Testis (tissue), 3 donors: ENCODE measurements around the gene TBC1D5. TPM values are rescaled to one million over a fixed set of nuclear protein-coding genes. Genes with fewer than 3 reads are reported as not detected.

Experiments used
- DNase-seq: peaks from one replicate; pipeline ENCODE4 v3.0.0-alpha.2; 2019
- H3K27ac ChIP-seq, 2 donors: fragments of 200-600 bp; sonication (generic); one replicate each; pipeline ENCODE4 v1.5.1; 2019
- H3K27me3 ChIP-seq: fragments of 200-600 bp; sonication (generic); one replicate; pipeline ENCODE4 v1.5.1; 2019
- H3K36me3 ChIP-seq: fragments of 200-600 bp; sonication (generic); one replicate; pipeline ENCODE4 v1.5.1; 2017; ENCODE audit warnings: low read depth; ENCODE audit errors: missing control alignments
- H3K4me1 ChIP-seq: fragments of 200-600 bp; sonication (generic); one replicate; pipeline ENCODE4 v1.5.1; 2019
- H3K4me3 ChIP-seq, 2 donors: fragments of 200-600 bp; sonication (generic); one replicate each; pipeline ENCODE4 v1.5.1; 2017 to 2019
- H3K9me3 ChIP-seq: fragments of 200-600 bp; sonication (generic); one replicate; pipeline ENCODE4 v1.5.1; 2017
- CTCF ChIP-seq, 3 experiments: fragments of 450-650 bp in 2 of 3; fragments of 200-600 bp in 1 of 3; sonication (generic) in 1 of 3; IDR thresholded peaks; one replicate each; pipeline ENCODE4 v1.5.1; 2016 to 2019; ENCODE audit warnings: antibody characterized with exemption in 3 of 3, mild to moderate bottlenecking in 2 of 3, moderate library complexity in 1 of 3
- POLR2A ChIP-seq: fragments of 450-650 bp; IDR thresholded peaks from one replicate; pipeline ENCODE4 v1.6.1; 2017; ENCODE audit warnings: antibody characterized with exemption, mild to moderate bottlenecking, moderate library complexity
- WGBS, 2 donors: methylation state at CpG; one replicate each; pipeline ENCODE4 v1.1.5; 2018; 5-methylcytosine and 5-hydroxymethylcytosine counted together
- intact Hi-C: fragments of 100-400 bp; cut with DNase I; formaldehyde crosslinking; loops from one replicate; pipeline ENCODE4 v1.15.1; 2023; ENCODE audit warnings: low total_unique reads
- polyA plus RNA-seq: library from polyadenylated mRNA; stranded (reverse); fragments of 350-450 nt; fragmentation: Illumina TruSeq; extraction: RNeasy Lipid Tissue Mini Kit (QIAGEN cat#74804); gene quantifications from one replicate; pipeline ENCODE4 v1.2.3, GENCODE V29; 2014; ENCODE audit warnings: low read depth, low replicate concordance; ENCODE audit not compliant: insufficient read depth
- total RNA-seq, 2 donors: library from RNA; depleted of rRNA; stranded (reverse); fragments of >200 nt; gene quantifications; one replicate each; pipeline ENCODE4 v1.2.3, GENCODE V29; 2016

TBC1D5 gene
- total and polyA plus RNA-seq, 3 donors from 2014 or later, result 47.8 to 98.1 (median 95.4) TPM

DNA sequence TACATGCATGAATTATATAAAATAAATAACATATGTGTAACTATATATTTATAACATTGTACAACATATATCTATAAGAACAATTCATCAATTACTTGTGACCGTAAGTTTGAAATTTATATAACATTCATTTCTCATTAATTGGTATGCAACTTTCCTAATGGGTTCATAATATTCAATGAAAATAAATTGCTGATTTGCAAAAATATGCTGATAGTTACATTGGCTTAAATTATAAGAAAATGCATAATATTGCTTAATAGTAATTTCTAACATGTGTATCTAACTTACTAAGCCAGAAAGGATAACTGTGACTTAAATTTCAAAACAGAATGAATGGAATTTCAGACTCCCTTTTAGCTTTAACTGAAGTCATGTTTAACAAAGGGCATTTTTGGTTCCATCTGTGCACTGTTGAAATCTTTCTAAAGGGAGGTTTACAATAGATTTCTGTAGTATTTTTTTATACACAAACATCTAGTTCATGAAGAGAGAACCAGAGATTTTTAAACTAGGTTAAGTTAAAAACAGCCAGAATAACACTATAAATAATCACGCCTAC, 310.9 kb downstream of the TBC1D5 start:
- intact Hi-C loops, result loop anchor here (10.0 kb wide), 1 partner anchor 413 kb away; no protein-coding TSS in a partner anchor
- DNase-seq, result no peak
- WGBS, 2 donors, result 87 to 94% methylated on average over 2 of the region's 2 CpGs
- no peaks in the 10 kb centered on the region for H3K27me3 ChIP-seq
- H3K36me3 ChIP-seq, result no peaks in the 10 kb centered on the region
- H3K4me3 ChIP-seq, result no peak overlapping the region
- TF ChIP-seq CTCF (IDR thresholded peaks at IDR 0.05) (no peak), POLR2A (no peak)
- H3K9me3 ChIP-seq, result no peaks in the 10 kb centered on the region
- H3K27ac ChIP-seq, result peak overlapping the region in 1 of 2 donors; percentile 70
- H3K4me1 ChIP-seq, result peaks cover 3% of the 10 kb centered on the region

DNA sequence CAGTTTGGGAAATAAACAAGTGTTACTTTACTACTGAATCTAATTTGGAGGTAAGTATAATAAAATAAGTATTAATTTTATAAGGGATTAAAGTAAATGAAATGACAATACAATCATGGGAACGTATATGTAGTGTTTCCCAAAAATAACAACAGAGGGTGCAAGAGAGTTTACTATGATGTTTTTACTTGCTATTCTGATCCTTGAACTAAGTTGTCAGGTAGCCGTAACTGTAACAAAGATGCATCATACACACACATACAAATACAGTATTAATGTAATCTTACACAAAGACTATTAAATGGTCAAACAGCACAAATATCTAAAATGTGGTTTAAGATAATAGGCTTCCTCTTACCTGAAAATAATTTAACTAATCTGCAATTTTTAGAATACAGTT, 311.4 kb downstream of the TBC1D5 start:
- peaks cover 3% of the 10 kb centered on the region for H3K4me1 ChIP-seq
- H3K9me3 ChIP-seq, result no peaks in the 10 kb centered on the region
- TF ChIP-seq CTCF (IDR thresholded peaks at IDR 0.05) (peak in 2 of 3 experiments; percentile 7 to 38), POLR2A (no peak)
- DNase-seq, result no peak
- intact Hi-C loops, result loop anchor here (10.0 kb wide), 1 partner anchor 414 kb away; no protein-coding TSS in a partner anchor
- H3K27ac ChIP-seq, result no peak overlapping the region
- no peaks in the 10 kb centered on the region for H3K36me3 ChIP-seq
- WGBS, 2 donors, result 27 to 30% methylated on average over 2 of the region's 2 CpGs
- no peaks in the 10 kb centered on the region for H3K27me3 ChIP-seq
- H3K4me3 ChIP-seq, result no peak overlapping the region

DNA sequence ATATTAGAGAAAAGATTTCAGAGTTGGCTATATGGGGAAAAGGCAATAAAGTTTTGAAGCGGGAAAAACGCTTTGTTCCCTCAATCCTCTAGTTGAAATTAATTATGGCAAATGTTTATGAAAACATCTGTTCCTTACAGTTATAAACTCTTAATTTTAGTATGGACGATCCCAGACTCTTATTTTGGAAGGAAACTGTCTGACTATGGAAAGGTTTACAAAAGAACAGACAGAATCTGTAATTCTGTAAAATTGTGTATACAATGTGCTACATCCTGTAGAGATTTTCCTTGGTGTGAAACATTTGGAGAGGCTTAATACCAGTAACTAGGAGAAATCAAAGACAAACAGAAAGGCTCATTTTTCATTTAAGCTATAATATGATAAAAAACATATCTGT, 311.8 kb downstream of the TBC1D5 start:
- Histone ChIP-seq H3K27ac (no peak overlapping the region), H3K36me3 (no peaks in the 10 kb centered on the region), H3K9me3 (no peaks in the 10 kb centered on the region), H3K27me3 (no peaks in the 10 kb centered on the region), H3K4me1 (peaks cover 3% of the 10 kb centered on the region), H3K4me3 (no peak overlapping the region)
- intact Hi-C loops, result loop anchor here (10.0 kb wide), 1 partner anchor 414 kb away; no protein-coding TSS in a partner anchor
- DNase-seq, result no peak
- no peak for TF ChIP-seq CTCF (IDR thresholded peaks at IDR 0.05)
- no peak for TF ChIP-seq POLR2A
- WGBS, 2 donors, result 47 to 65% methylated on average over 3 of the region's 3 CpGs

DNA sequence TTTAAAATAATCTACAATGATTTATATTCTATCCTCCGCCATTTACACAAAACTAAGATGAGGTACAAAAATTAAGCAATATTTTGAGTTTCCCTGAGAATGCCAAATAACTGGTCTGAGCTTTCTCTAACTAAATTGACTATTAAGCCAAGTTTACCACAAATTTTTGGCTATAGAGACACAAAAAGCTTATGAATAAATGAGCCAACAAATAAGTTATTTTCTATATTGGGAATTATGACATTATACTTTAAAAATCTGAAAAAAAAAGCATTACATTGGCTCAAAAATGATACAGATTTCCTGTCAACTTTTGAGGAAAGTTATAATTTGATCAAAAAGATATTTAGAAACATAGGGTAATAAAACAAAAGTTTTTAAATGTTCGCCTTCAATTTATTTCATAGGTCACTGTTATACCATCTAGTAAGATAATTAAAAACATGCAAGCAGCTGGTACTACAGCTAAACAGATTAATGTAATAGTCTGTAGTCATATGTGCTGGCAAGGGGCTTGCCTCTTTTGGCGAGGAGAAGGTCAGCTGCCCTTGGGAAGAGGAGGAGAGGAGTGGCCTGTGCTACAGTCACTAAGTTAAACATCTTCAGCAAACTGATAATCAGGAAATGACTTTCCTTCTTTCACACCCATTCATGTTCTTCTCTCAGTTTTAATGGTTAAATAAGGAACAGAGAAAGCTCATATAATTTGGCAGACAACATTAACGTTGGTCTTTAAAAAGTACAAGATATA, 318.5 kb downstream of the TBC1D5 start:
- Histone ChIP-seq H3K36me3 (no peaks in the 10 kb centered on the region), H3K27ac (no peak overlapping the region), H3K4me1 (no peaks in the 10 kb centered on the region), H3K27me3 (no peaks in the 10 kb centered on the region), H3K9me3 (no peaks in the 10 kb centered on the region), H3K4me3 (no peak overlapping the region)
- intact Hi-C loops, result no loop called here
- WGBS, 2 donors, result 74 to 82% methylated on average over 4 of the region's 4 CpGs
- no peak for DNase-seq
- TF ChIP-seq POLR2A, result no peak
- TF ChIP-seq CTCF (IDR thresholded peaks at IDR 0.05), result no peak
